HEK293 (cell line): Measurements from ENCODE around the gene ZNF184.
A peak's percentile ranks its signal among the peaks of the same experiment; 100 is the strongest.

Experiments used
- BCL11A ChIP-seq: fragments of 450-650 bp; formaldehyde crosslinking; IDR thresholded peaks from 2 replicates; pipeline ENCODE4 v1.5.1; 2016; ENCODE audit warnings: low read depth, missing biosample characterization, missing genetic modification characterization
- GFI1B ChIP-seq: fragments of 450-650 bp; formaldehyde crosslinking; IDR thresholded peaks from 2 replicates; pipeline ENCODE4 v1.5.1; 2016; ENCODE audit warnings: missing biosample characterization, missing genetic modification characterization
- HOXA7 ChIP-seq: sonication (generic); formaldehyde crosslinking; IDR thresholded peaks from 2 replicates; pipeline ENCODE4 v1.8.1; 2022; ENCODE audit warnings: missing genetic modification reagents, borderline replicate concordance
- KLF1 ChIP-seq: fragments of 450-650 bp; formaldehyde crosslinking; IDR thresholded peaks from 2 replicates; pipeline ENCODE4 v1.5.1; 2016; ENCODE audit warnings: missing biosample characterization, missing genetic modification characterization
- KLF10 ChIP-seq: fragments of 450-650 bp; IDR thresholded peaks from 2 replicates; pipeline ENCODE4 v1.5.1; 2018; ENCODE audit warnings: missing biosample characterization, mild to moderate bottlenecking, missing genetic modification characterization
- KLF9 ChIP-seq: fragments of 450-650 bp; formaldehyde crosslinking; IDR thresholded peaks from 2 replicates; pipeline ENCODE4 v1.5.1; 2016; ENCODE audit warnings: missing biosample characterization, missing genetic modification characterization, low read depth
- MZF1 ChIP-seq: fragments of 450-650 bp; formaldehyde crosslinking; IDR thresholded peaks from 2 replicates; pipeline ENCODE4 v1.5.1; 2017; ENCODE audit warnings: missing biosample characterization, missing genetic modification characterization, borderline replicate concordance
- RBAK ChIP-seq: fragments of 450-650 bp; formaldehyde crosslinking; IDR thresholded peaks from 2 replicates; pipeline ENCODE4 v1.5.1; 2016; ENCODE audit warnings: missing biosample characterization, missing genetic modification characterization
- SP3 ChIP-seq: fragments of 450-650 bp; formaldehyde crosslinking; IDR thresholded peaks from 2 replicates; pipeline ENCODE4 v1.5.1; 2016; ENCODE audit warnings: missing biosample characterization, missing genetic modification characterization
- TSHZ1 ChIP-seq: fragments of 450-650 bp; formaldehyde crosslinking; IDR thresholded peaks from 2 replicates; pipeline ENCODE4 v1.5.1; 2016; ENCODE audit warnings: missing biosample characterization, missing genetic modification characterization, borderline replicate concordance
- YY1 ChIP-seq: fragments of 450-650 bp; formaldehyde crosslinking; IDR thresholded peaks from 2 replicates; pipeline ENCODE4 v1.5.1; 2018; ENCODE audit warnings: missing biosample characterization, missing genetic modification characterization
- YY2 ChIP-seq: fragments of 450-650 bp; formaldehyde crosslinking; IDR thresholded peaks from 2 replicates; pipeline ENCODE4 v1.5.1; 2016; ENCODE audit warnings: missing biosample characterization, missing genetic modification characterization
- ZBTB10 ChIP-seq: fragments of 450-650 bp; formaldehyde crosslinking; IDR thresholded peaks from 2 replicates; pipeline ENCODE4 v1.5.1; 2016; ENCODE audit warnings: missing biosample characterization, missing genetic modification characterization
- ZBTB48 ChIP-seq: fragments of 450-650 bp; formaldehyde crosslinking; IDR thresholded peaks from 2 replicates; pipeline ENCODE4 v1.5.1; 2016; ENCODE audit warnings: missing biosample characterization, missing genetic modification characterization
- ZEB2 ChIP-seq: fragments of 450-650 bp; formaldehyde crosslinking; IDR thresholded peaks from 2 replicates; pipeline ENCODE4 v1.5.1; 2016; ENCODE audit warnings: missing biosample characterization, missing genetic modification characterization
- ZNF169 ChIP-seq: fragments of 450-650 bp; formaldehyde crosslinking; IDR thresholded peaks from 2 replicates; pipeline ENCODE4 v1.5.1; 2016; ENCODE audit warnings: missing biosample characterization, missing genetic modification characterization
- ZNF184 ChIP-seq: fragments of 450-650 bp; IDR thresholded peaks from 2 replicates; pipeline ENCODE4 v1.5.1; 2018; ENCODE audit warnings: missing biosample characterization, mild to moderate bottlenecking, missing genetic modification characterization
- ZNF214 ChIP-seq: fragments of 450-650 bp; formaldehyde crosslinking; IDR thresholded peaks from 2 replicates; pipeline ENCODE4 v1.5.1; 2017; ENCODE audit warnings: missing biosample characterization, mild to moderate bottlenecking, missing genetic modification characterization, borderline replicate concordance
- ZNF223 ChIP-seq: fragments of 450-650 bp; formaldehyde crosslinking; IDR thresholded peaks from 2 replicates; pipeline ENCODE4 v1.5.1; 2016; ENCODE audit warnings: missing biosample characterization, missing genetic modification characterization
- ZNF248 ChIP-seq: fragments of 450-650 bp; formaldehyde crosslinking; IDR thresholded peaks from 2 replicates; pipeline ENCODE4 v1.5.1; 2017; ENCODE audit warnings: missing biosample characterization, missing genetic modification characterization
- ZNF266 ChIP-seq: fragments of 450-650 bp; formaldehyde crosslinking; IDR thresholded peaks from 2 replicates; pipeline ENCODE4 v1.5.1; 2016; ENCODE audit warnings: missing biosample characterization, missing genetic modification characterization, low read depth
- ZNF274 ChIP-seq, 2 experiments: fragments of 200-500 bp in 1 of 2; fragments of 450-650 bp in 1 of 2; sonication (Bioruptor generic) in 1 of 2; formaldehyde crosslinking in 1 of 2; IDR thresholded peaks; 2 replicates each; pipeline versions ENCODE4 v1.5.1 to v1.6.1; 2014 to 2016; ENCODE audit warnings: borderline replicate concordance in 1 of 2, inconsistent platforms in 1 of 2, low read length in 1 of 2, missing biosample characterization in 1 of 2, missing genetic modification characterization in 1 of 2
- ZNF433 ChIP-seq: fragments of 450-650 bp; formaldehyde crosslinking; IDR thresholded peaks from 2 replicates; pipeline ENCODE4 v1.5.1; 2016; ENCODE audit warnings: missing biosample characterization, missing genetic modification characterization, low read depth
- ZNF544 ChIP-seq: fragments of 450-650 bp; formaldehyde crosslinking; IDR thresholded peaks from 2 replicates; pipeline ENCODE4 v1.5.0; 2017; ENCODE audit warnings: missing biosample characterization, missing genetic modification characterization
- ZNF561 ChIP-seq: fragments of 450-650 bp; IDR thresholded peaks from 2 replicates; pipeline ENCODE4 v1.5.1; 2018; ENCODE audit warnings: missing biosample characterization, missing genetic modification characterization, borderline replicate concordance
- ZNF624 ChIP-seq: fragments of 450-650 bp; formaldehyde crosslinking; IDR thresholded peaks from 2 replicates; pipeline ENCODE4 v1.5.1; 2017; ENCODE audit warnings: missing biosample characterization, missing genetic modification characterization
- ZNF658 ChIP-seq: fragments of 450-650 bp; formaldehyde crosslinking; IDR thresholded peaks from 2 replicates; pipeline ENCODE4; 2016; ENCODE audit warnings: missing biosample characterization, missing genetic modification characterization
- ZNF692 ChIP-seq: fragments of 450-650 bp; formaldehyde crosslinking; IDR thresholded peaks from 2 replicates; pipeline ENCODE4 v1.5.1; 2016; ENCODE audit warnings: missing biosample characterization, missing genetic modification characterization
- ZNF76 ChIP-seq: fragments of 450-650 bp; formaldehyde crosslinking; IDR thresholded peaks from 2 replicates; pipeline ENCODE4; 2016; ENCODE audit warnings: low read depth, missing biosample characterization, missing genetic modification characterization, borderline replicate concordance
- ZSCAN18 ChIP-seq: fragments of 450-650 bp; formaldehyde crosslinking; IDR thresholded peaks from 2 replicates; pipeline ENCODE4 v1.5.1; 2016; ENCODE audit warnings: missing biosample characterization, missing genetic modification characterization
- ZSCAN30 ChIP-seq: fragments of 450-650 bp; IDR thresholded peaks from 2 replicates; pipeline ENCODE4 v1.5.1; 2018; ENCODE audit warnings: missing biosample characterization, mild to moderate bottlenecking, missing genetic modification characterization, moderate library complexity
- ZXDB ChIP-seq: fragments of 450-650 bp; formaldehyde crosslinking; IDR thresholded peaks from 2 replicates; pipeline ENCODE4 v1.5.1; 2016; ENCODE audit warnings: missing biosample characterization, missing genetic modification characterization

The ZNF184 gene

GRCh38 chr6:27478706-27479318 lies 5.9 kb upstream of the ZNF184 start (continued):
- TF ChIP-seq RBAK (tag by site-specific recombination) (no peak), ZNF169 (tag by site-specific recombination) (no peak), ZSCAN18 (tag by site-specific recombination) (no peak), ZNF274 (IDR thresholded peaks at IDR 0.05; ENCODE audit: low read length) (no peak), ZNF274 (tag by site-specific recombination; IDR thresholded peaks at IDR 0.05; ENCODE audit: borderline replicate concordance) (no peak), KLF1 (tag by site-specific recombination) (no peak), ZNF433 (tag by site-specific recombination) (no peak), ZNF544 (tag by site-specific recombination) (no peak), KLF9 (tag by site-specific recombination) (no peak), GFI1B (tag by site-specific recombination) (peak; percentile 12; the same call in 1 of the 2 replicates), ZNF658 (tag by site-specific recombination) (no peak), YY1 (tag by site-specific recombination) (0 out of 2 replicates have a peak, but pooled peaks have one; percentile 46), ZNF692 (tag by site-specific recombination) (peak; percentile 36; the same call in 1 of the 2 replicates), KLF10 (tag by site-specific recombination) (peak; percentile 49), ZNF223 (no peak), SP3 (tag by site-specific recombination) (no peak), ZEB2 (tag by site-specific recombination) (peak; percentile 42; the same call in 1 of the 2 replicates), ZSCAN30 (tag by site-specific recombination) (peak; percentile 91), ZXDB (tag by site-specific recombination) (peak; percentile 57; the same call in 1 of the 2 replicates), MZF1 (tag by site-specific recombination) (peak; percentile 16; the same call in 1 of the 2 replicates), ZBTB10 (tag by site-specific recombination) (no peak), ZNF266 (tag by site-specific recombination) (no peak), ZBTB48 (tag by site-specific recombination) (no peak), ZNF76 (peak; percentile 26; the same call in 1 of the 2 replicates), BCL11A (no peak), YY2 (tag by site-specific recombination) (no peak), ZNF624 (no peak), ZNF184 (no peak), TSHZ1 (tag by site-specific recombination) (0 out of 2 replicates have a peak, but pooled peaks have one; percentile 44), ZNF248 (tag by site-specific recombination) (no peak), ZNF214 (tag by site-specific recombination) (no peak), ZNF561 (tag by site-specific recombination) (peak; percentile 96), HOXA7 (CRISPR knock-in tag) (no peak)
